Stimulated activated CD8-positive, alpha-beta memory T cell treated with anti-CD3 and anti-CD28 coated beads, Interleukin-15, amount 100 ng/mL, for 48 hours (primary cell): ENCODE data around the gene TPP1.
A peak's percentile ranks its signal among the peaks of the same experiment; 100 is the strongest.

ENCODE experiments used
- DNase-seq, 2 donors: peaks; one replicate each; pipeline ENCODE4 v3.0.0-alpha.2; 2020; ENCODE audit warnings: low read depth in 2 of 2

Gene TPP1

GRCh38 chr11:6619004-6619745 lies at the start of gene TPP1:
TPP1 (minus strand) TSS chr11:6619422; CDS start chr11:6619400, 22 bp downstream.
- peak; percentile 81 to 83 for DNase-seq

DNA sequence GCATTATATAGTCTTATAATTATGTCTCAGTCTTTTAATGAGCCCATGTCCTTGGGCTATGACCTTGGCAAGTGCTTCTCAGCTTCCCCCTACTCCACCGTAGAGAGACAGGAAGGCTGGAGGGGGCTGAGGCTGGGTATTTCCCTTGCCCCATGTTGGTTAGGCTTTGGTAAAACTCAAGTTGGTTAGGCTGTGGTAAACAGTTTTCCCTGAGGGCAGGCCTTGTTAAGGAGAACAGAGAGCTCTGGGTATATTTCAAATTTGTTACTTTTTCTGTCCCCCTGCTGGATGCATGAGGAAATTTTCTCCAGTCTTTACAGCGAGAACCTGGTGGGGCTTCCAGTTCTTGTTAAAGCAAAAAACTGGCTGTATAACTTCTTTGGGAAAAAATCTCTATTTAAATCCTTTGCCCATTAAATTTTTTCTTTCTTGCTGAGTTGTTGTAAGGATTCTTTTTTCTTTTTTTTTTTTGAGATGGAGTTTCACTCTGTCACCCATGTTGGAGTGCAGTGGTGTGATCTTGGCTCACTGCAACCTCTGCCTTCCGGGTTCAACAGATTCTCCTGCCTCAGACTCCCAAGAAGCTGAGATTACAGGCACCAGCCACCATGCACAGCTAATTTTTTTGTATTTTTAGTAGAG lies 48.6 kb upstream of the TPP1 start:
- no peak for DNase-seq

DNA sequence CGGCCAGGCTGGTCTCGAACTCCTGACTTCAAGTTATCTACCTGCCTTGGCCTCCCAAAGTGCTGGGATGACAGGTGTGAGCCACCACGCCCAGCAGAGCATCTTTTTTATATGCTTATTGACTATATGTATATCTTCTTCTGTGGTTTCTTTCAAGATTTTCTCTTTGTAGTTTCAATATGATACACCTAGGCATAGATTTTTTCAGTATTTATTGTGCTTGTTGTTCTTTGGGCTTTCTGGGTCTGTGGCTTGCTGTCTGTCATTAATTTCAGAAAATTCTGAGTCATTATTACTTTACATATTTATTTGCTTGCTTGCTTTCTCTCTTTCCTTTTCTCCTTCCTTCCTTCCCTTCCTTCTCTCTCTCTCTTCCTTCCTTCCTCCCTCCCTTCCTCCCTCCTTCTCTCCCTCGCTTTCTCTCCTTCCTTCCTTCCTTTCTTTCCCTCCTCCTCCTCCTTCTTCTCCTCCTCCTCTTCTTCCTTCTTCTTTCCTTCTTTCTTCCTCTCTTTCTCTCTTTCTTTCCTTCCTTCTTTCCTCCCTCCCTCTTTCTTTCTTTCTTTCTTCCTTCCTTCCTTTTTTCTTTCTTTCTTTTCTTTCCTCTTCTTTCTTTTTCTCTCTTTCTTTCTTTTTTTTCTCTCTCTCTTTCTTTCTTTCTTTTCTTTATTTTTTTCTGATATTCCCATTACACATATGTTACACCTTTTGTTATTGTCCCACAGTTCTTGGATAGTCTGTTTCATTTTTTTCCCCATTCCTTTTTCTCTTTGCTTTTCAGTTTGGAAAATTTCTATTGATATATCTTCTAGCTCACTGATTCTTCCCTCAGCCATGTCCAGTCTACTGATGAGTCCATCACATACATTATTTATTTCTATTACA lies 47.3 kb upstream of the TPP1 start:
- no peak for DNase-seq

- DNase-seq = no peak
These were observed 45.3 kb upstream of the TPP1 start for GRCh38 chr11:6664551-6664950.

DNA sequence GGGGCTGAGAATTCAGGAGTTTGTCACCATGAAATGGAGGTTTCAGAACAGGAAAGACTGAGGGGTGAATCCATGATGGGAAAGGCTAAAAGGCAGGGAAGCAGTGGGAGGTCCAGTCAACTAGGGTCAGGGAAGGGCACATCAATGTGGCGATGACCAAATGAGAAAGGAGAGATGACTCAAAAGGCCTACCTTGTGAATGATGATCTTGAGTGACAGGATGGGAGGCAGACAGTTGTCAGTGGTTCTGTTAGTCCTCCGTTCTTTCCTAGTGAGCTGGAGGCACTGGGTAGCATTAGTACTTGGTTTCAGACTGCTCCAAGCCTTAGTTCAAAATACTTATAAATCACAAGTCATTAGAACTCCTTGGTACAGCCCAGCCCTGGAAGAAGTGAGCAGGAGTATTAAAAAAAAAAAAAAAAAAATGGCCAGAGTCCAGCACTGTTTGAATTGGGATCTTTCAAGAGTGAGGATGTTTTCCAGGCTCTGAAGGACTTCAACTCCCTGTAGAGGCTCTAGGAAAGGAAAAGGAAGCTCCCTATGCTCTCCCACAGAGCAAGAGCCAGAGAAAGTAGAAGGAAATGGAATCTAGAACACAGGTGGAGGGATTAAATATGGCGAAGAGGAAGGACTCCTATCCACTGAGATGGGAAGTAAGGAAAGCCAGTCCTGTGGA lies 44.7 kb upstream of the TPP1 start:
- DNase-seq = no peak

DNA sequence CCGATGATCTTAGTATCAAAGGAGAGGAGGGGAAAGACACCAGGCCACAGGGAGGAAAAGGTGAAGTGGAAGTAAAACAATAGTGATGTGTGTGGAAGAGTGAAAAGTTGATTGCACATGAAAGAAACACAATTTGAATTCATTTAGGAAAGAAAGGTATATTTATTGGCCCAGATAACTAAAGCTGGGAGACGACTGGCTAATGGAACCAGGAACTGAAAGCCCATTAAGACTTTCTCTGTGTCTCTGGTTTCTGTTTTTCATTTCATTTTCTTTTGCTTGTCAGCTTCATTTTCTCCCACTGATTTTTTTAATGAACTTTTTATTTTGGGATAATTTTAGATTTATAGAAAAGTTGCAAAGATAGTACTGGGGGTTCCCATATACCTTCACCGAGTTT lies 41.5 kb upstream of the TPP1 start:
- no peak for DNase-seq

- DNase-seq = no peak
These were observed 39.4 kb upstream of the TPP1 start for GRCh38 chr11:6658647-6659046.

DNA sequence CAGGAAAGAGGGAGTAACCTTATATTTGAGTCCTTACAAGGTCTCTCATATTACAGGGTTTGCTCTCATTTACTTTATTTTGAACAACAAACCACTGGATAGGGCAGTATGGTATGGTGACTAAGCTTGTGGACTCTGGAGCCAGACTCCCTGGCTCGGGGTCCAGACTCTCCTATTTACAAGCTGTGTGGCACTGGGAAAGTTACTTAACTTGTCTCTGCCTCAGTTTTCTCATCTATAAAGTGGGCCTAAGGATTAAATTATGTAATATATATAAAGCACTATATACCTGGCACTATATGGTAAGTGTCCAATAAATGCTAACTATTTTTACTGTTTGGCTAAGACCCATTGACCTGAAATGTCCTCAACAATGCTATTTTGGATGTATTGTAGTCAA lies 38.1 kb upstream of the TPP1 start:
- no peak for DNase-seq

GRCh38 chr11:6656936-6657335 lies 37.7 kb upstream of the TPP1 start:
- DNase-seq = no peak

DNA sequence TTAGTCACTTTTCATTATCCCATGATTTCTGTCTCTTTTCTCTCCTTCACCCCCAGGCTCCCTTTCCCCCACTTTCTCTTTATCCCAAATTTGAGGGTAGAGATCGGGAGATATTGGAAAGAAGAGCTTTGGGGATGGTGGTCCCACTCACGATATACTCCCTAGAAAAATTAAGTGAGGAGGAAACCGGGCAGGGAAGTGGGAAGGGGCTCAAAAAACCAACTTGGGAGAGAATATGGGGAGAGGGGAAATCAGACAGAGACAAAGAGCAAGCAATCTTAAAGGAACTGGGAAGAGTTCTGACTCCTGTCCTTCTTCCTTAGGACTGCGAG lies 37.3 kb upstream of the TPP1 start:
- DNase-seq = no peak

GRCh38 chr11:6655790-6656583 lies 36.8 kb upstream of the TPP1 start, which contains the start of gene DCHS1:
DCHS1 (minus strand) TSS chr11:6655809; CDS start chr11:6641613, 14,196 bp downstream.
- no peak for DNase-seq

DNA sequence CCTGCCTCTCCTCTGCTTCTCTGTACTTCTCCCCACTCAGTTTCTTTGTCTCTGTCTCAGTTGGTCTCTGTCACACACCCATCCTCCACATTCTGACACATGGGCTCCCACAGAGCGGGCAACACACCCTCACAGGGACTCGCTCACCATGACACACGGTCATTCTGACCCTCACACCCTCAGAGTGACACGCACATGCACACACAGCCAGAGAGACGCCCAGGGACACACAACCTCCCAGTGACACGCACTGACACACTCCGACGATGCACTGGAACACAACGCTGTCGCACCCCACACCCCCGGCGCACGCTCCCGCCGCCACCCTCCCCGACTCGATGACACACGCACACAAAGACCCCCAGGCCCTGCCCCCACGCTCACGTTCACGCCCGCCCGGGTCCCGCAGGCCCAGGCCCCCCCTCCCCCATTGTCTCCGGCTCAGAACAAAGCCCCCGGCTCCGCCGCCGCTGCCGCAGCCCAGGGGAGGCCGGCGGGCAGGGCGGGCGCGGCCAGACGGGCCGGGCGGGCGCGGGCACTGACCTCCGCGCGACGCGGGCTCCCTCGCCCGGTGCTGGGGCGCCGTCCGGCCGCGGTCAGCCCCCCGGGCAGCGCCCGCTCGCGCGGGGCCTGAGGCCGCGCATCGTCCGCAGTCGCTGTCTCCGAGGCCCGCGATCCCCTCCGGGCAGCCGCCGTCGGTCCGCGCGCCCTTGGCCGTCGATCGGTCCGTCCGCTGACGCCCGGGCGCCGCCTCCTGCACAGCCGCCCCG lies 36.0 kb upstream of the TPP1 start:
- DNase-seq = no peak

GRCh38 chr11:6654281-6655019 lies 35.2 kb upstream of the TPP1 start:
- DNase-seq = no peak

- DNase-seq = no peak
These were observed 34.4 kb upstream of the TPP1 start for GRCh38 chr11:6653656-6654055.

DNA sequence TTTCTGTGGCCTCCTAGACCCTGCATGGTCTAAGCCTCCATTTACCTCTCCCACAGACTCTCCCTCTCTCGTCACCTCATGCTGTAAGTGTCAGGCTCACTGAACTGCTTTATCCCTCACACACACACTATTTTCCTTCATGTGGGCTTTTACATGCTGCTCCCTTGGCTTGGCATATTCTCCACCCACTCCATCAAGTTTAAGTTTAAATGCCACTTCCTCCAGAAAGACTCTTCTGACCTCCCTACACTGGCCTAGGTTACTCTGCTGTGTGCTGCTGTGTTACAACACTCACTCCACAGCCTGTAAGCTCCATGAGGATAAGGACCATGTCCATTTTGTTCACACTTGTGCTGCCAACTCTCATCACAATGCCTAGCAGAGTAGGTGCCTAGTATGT lies 33.9 kb upstream of the TPP1 start:
- no peak for DNase-seq

GRCh38 chr11:6652182-6652581 lies 33.0 kb upstream of the TPP1 start:
- no peak for DNase-seq

GRCh38 chr11:6650980-6651379 lies 31.8 kb upstream of the TPP1 start:
- peak in 1 of 2 donors; percentile 44 for DNase-seq

- no peak for DNase-seq
These were observed 30.9 kb upstream of the TPP1 start for GRCh38 chr11:6650104-6650503.

- DNase-seq = no peak
These were observed 29.3 kb upstream of the TPP1 start for GRCh38 chr11:6648501-6648900.

- no peak for DNase-seq
These were observed 28.6 kb upstream of the TPP1 start for GRCh38 chr11:6647836-6648235.
